Measurements from ENCODE around the gene XPO4.

Gene XPO4

GRCh38 chr13:20843166-20843565 lies 59.4 kb downstream of the XPO4 start:
- H3K4me1 ChIP-seq (ENCODE audit: control insufficient read depth in 1 of 2, insufficient read depth in 1 of 2, low read depth in 1 of 2, low read length in 1 of 2) = no peaks in the 10 kb centered on the region
- peaks cover 12% of the 10 kb centered on the region for H3K36me3 ChIP-seq
- no peaks in the 10 kb centered on the region for H3K27me3 ChIP-seq
- TF ChIP-seq, protein P1, sequence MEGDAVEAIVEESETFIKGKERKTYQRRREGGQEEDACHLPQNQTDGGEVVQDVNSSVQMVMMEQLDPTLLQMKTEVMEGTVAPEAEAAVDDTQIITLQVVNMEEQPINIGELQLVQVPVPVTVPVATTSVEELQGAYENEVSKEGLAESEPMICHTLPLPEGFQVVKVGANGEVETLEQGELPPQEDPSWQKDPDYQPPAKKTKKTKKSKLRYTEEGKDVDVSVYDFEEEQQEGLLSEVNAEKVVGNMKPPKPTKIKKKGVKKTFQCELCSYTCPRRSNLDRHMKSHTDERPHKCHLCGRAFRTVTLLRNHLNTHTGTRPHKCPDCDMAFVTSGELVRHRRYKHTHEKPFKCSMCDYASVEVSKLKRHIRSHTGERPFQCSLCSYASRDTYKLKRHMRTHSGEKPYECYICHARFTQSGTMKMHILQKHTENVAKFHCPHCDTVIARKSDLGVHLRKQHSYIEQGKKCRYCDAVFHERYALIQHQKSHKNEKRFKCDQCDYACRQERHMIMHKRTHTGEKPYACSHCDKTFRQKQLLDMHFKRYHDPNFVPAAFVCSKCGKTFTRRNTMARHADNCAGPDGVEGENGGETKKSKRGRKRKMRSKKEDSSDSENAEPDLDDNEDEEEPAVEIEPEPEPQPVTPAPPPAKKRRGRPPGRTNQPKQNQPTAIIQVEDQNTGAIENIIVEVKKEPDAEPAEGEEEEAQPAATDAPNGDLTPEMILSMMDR (IDR thresholded peaks at IDR 0.05) = no peak
- H3K27ac ChIP-seq = no peak overlapping the region
- H3K4me3 ChIP-seq (ENCODE audit: low read depth in 1 of 2, low read length in 1 of 2) = no peak overlapping the region
- H3K9me3 ChIP-seq = no peaks in the 10 kb centered on the region

DNA sequence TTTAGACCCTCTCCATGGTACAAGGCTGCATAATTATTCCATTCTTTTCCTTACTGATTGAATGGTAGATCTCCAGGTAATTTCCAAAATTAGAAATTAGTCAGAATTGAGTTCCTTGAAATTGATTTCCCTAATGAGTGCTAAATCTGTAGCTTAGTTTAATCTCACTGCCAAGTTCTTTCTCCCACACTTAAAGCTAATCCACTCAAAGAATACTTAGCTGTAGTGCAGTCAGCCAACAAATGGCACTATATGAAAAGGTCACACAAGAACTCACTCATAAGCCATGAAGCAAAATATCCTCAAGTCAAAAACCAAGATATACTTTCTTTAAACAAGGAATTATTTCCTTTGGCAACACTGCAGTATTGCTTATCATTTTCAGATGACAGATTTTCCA lies 62.0 kb downstream of the XPO4 start:
- Histone ChIP-seq H3K27ac (no peak overlapping the region), H3K36me3 (peaks cover 30% of the 10 kb centered on the region), H3K9me3 (no peaks in the 10 kb centered on the region), H3K27me3 (no peaks in the 10 kb centered on the region), H3K4me1 (ENCODE audit: control insufficient read depth in 1 of 2, insufficient read depth in 1 of 2, low read depth in 1 of 2, low read length in 1 of 2) (no peaks in the 10 kb centered on the region), H3K4me3 (ENCODE audit: low read depth in 1 of 2, low read length in 1 of 2) (no peak overlapping the region)
- TF ChIP-seq, protein P1 (IDR thresholded peaks at IDR 0.05) = no peak

DNA sequence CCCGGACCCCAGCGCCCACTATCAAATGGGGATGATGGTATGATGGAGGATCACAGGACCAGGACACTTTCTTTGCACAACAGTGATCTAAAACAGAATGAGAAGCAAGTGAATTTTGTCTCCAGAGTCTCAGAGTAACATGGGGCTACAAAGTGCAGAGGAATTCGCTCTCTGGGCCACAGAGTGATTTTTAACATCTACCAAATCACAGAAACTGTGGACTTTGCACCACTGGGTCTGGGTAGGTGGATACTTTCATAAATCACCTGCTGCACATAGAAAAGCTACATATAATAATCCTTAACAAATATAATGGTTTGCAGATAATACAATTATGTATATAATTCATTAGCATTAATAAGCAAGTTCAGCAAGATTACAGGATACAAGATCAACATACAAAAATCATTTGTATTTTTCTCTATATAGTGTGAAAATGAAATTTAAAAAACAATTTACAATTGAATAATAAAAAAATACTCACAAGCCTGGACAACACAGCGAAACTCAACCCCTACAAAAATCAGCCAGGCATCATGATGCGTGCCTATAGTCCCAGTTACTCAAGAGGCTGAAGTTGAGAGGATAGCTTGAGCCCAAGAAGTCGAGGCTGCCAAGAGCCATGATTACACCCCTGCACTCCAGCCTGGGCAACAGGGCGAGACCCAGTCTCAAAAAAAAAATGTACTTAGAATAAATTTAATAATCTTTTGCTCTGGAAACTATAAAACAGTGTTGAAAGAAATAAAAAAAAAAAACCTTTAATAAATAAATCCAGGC lies 68.5 kb downstream of the XPO4 start:
- Histone ChIP-seq H3K4me1 (ENCODE audit: control insufficient read depth in 1 of 2, insufficient read depth in 1 of 2, low read depth in 1 of 2, low read length in 1 of 2) (no peaks in the 10 kb centered on the region), H3K27ac (no peak overlapping the region), H3K27me3 (no peaks in the 10 kb centered on the region), H3K36me3 (peaks cover 33% of the 10 kb centered on the region), H3K9me3 (no peaks in the 10 kb centered on the region), H3K4me3 (ENCODE audit: low read depth in 1 of 2, low read length in 1 of 2) (no peak overlapping the region)
- TF ChIP-seq, protein P1 (IDR thresholded peaks at IDR 0.05) = no peak

- Histone ChIP-seq H3K4me3 (ENCODE audit: low read depth in 1 of 2, low read length in 1 of 2) (no peak overlapping the region), H3K9me3 (no peaks in the 10 kb centered on the region), H3K4me1 (ENCODE audit: control insufficient read depth in 1 of 2, insufficient read depth in 1 of 2, low read depth in 1 of 2, low read length in 1 of 2) (peaks cover 0 to 3% of the 10 kb centered on the region in 2 experiments), H3K27me3 (no peaks in the 10 kb centered on the region), H3K36me3 (peaks cover 33% of the 10 kb centered on the region), H3K27ac (no peak overlapping the region)
- TF ChIP-seq, protein P1 (IDR thresholded peaks at IDR 0.05) = no peak
Measured at GRCh38 chr13:20832861-20833260, 69.7 kb downstream of the XPO4 start.

DNA sequence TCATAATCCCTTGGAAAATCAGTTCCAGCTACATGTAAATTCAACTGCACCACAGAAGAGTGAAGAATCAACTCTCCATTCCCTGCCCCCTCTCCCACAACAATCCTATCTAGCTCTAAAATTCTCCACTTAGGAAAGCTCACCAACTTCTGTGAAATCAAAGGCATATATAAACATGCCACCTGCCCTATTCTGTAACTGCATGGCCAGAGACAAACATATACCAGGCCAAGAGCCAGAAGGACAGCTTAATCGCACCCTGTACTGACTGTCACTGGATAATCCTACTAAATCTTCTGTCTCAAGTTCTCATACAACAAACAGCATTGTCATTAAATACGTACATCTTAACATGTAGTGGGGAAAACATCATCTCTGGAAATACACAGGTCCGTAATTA lies 70.6 kb downstream of the XPO4 start:
- H3K36me3 ChIP-seq = peaks cover 25% of the 10 kb centered on the region
- no peak overlapping the region for H3K4me3 ChIP-seq (ENCODE audit: low read depth in 1 of 2, low read length in 1 of 2)
- TF ChIP-seq, protein P1 (IDR thresholded peaks at IDR 0.05) = no peak
- peaks cover 0 to 3% of the 10 kb centered on the region in 2 experiments for H3K4me1 ChIP-seq (ENCODE audit: control insufficient read depth in 1 of 2, insufficient read depth in 1 of 2, low read depth in 1 of 2, low read length in 1 of 2)
- H3K9me3 ChIP-seq = no peaks in the 10 kb centered on the region
- no peaks in the 10 kb centered on the region for H3K27me3 ChIP-seq
- H3K27ac ChIP-seq = no peak overlapping the region

All from neutrophil (primary cell).